GM18499 (cell line): ENCODE results near the gene MAST2.
A peak's percentile ranks its signal among the peaks of the same experiment; 100 is the strongest.
"Not testable (repeated sequence)": the region's sequence is repeated elsewhere in the genome, so short reads cannot be mapped to it uniquely, and the experiment has no call there.

Experiments used
- ATAC-seq: cut with Tn5 transposase; IDR thresholded peaks from one replicate; pipeline ENCODE4 v1.9.1; 2021; ENCODE audit warnings: moderate number of reproducible peaks; ENCODE audit not compliant: insufficient read depth, unreplicated experiment

Gene MAST2

GRCh38 chr1:46041974-46042373 lies 238.6 kb downstream of the MAST2 start:
- ATAC-seq, result no peak

- peak; percentile 91 for ATAC-seq
These were observed 240.1 kb downstream of the MAST2 start for GRCh38 chr1:46043458-46044017.

DNA sequence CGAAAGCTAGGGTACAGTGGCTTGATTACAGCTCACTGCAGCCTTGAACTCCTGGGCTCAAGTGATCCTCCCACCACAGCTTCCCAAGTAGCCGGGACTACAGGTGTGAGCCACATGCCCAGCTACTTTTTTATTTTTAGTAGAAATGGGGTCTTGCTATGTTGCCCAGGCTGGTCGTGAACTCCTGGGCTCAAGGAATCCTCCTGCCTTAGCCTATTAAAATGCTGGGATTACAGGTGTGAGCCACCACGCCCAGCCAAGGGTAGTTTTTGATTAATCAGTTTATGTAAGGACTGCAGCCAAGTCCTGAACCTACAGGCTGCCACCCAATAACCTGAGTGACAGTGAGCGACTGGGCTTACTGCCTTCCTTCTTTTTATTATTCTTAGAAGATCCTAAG lies 240.7 kb downstream of the MAST2 start:
- ATAC-seq, result no peak

DNA sequence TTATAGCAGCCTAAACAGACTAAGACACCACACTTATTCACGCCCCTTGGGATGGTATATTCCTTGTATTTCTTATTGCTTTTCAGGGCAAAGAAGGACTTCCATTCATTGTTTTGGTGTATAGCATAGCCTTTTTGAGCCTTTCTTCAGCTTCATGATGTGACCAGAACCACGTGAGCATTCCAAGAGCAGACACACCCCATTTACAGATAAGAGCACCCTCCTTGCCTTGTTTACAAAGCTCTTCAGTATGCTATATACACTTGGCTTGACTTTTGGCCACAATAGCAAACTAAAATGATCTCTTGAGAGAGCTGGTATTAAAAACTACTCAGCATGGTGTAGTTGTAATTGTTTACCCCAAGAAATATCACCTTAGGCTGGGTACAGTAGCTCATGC lies 250.3 kb downstream of the MAST2 start:
- ATAC-seq, result no peak

DNA sequence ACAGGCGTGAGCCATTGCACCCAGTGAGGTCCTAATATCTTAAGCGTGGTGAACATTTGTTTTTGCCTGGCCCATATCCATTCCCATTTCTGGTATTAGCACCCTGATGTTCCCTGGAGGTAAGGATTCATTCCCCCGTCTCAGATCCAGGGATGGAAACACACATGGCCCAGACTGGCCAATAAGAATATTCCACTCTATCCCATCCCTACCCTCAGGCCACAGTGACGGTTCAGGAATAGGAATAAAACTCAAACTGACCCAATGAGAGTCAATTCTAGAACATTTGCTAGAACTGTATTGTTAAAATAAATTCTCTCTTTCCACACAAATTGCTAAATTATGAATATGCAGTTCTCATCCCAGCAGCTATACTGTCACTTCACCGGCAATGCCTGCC lies 252.9 kb downstream of the MAST2 start:
- no peak for ATAC-seq

DNA sequence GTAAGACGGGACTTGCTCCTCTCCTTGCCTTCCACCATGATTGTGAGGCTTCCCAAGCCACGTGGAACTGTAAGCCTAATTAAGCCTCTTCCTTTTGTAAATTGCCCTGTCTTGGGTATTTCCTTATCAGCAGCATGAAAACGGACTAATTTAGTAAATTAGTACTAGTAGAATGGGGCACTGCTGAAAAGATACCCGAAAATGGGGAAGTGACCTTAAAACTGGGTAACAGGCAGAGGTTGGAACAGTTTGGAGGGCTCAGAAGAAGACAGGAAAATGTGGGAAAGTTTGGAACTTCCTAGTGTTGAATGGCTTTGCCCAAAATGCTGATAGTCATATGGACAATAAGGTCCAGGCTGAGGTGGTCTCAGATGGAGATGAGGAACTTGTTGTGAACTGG lies 253.8 kb downstream of the MAST2 start:
- not testable (repeated sequence) for ATAC-seq

GRCh38 chr1:46057781-46058180 lies 254.4 kb downstream of the MAST2 start:
- no peak for ATAC-seq

DNA sequence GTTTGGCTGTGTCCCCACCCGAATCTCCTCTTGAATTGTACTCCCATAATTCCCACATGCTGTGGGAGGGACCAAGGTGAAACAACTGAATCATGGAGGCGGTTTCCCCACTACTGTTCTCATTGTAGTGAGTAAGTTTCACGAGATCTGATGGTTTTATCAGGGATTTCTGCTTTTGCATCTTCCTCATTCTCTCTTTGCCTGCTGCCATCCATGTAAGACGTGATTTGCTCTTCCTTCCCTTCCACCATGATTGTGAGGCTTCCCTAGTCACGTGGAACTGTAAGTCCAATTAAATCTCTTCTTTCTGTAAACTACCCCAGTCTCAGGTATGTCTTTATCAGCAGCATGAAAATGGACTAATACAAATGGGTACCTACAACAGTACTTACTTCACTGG lies 255.5 kb downstream of the MAST2 start:
- no peak for ATAC-seq

DNA sequence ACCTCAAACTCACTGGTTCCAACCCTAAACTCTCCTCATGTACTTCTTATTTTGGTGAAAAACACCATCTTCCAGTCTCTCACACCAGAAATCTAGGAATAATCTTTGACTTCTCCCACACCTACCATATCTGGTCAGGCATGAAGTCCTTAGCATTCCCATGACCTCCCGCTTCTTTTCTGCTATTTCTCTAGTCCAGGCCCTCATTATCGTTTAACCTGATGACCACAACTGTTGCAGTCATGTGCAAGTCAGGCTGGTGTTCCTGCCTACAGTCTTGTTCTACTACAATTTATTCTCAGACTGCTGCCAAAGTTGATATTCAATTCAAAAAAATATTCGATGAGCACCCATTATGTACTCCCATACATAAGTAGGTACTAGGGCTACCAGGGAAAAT lies 257.7 kb downstream of the MAST2 start:
- no peak for ATAC-seq

DNA sequence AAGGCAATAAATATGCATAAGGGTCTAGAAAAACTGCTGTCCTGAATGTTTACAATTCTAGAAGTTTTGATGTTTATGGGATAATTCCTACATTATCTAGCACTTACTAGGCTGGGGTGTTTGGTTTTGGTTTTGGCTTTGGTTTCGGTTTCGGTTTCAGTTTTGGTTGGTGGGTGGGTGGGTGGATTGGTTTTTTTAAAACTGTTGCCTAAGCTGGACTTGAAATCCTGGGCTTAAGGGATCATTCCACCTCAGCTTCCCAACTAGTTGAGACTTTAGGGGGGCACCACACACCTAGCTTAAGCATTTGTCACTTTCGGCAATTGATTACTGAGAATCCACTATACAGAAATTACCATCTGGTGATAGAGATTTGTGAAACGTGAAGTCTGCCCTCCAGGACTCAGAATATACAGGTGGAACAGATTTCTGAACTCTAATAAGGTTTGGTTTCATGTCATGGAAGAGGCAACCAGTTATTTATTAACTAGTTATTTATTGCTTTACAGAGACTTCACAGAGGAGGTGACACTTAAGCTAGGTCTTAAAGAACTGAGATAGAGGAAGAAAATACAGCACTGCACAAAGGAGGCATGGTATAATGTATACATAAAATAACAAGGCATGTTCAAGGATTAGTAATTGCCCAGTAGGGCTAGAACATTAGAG lies 259.4 kb downstream of the MAST2 start:
- ATAC-seq, result no peak

- ATAC-seq, result no peak
These were observed 261.3 kb downstream of the MAST2 start for GRCh38 chr1:46064708-46065107.

DNA sequence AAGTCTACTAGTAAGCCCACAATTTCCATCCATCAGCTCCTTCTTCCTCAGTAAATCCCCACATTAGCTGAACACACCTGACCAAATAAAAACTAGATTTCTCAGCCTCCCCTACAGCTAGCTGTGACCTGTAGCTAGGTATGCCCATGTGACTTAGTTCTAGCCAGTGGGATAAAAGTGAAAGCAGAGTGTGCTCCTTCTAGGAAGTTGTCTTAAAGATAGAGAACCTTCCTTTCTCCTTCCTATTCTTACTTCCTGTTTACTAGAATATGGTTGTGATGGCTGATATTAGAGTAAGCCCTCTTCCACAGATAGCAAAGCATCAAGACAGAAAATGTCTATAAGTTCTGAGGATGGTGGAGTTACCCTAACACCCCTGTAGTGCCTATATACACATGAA lies 262.0 kb downstream of the MAST2 start:
- ATAC-seq, result no peak

DNA sequence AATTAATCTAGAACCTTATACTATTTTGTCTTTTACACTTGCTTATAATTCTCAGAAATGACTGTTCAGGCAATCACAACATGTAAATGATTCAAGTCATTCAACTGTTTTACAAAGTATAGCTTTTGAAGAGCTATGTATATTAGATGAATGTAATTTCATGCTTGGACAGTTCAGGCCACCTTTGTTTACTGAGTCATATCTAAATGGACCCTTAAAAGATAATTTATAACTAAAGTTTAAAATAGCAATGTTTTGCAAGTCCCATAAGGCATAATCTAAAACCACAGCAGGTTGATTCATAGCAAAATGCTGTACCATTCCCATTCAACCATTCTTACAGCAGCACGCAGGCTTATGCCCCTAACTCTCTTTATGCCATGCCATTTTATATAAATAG lies 264.2 kb downstream of the MAST2 start:
- no peak for ATAC-seq

DNA sequence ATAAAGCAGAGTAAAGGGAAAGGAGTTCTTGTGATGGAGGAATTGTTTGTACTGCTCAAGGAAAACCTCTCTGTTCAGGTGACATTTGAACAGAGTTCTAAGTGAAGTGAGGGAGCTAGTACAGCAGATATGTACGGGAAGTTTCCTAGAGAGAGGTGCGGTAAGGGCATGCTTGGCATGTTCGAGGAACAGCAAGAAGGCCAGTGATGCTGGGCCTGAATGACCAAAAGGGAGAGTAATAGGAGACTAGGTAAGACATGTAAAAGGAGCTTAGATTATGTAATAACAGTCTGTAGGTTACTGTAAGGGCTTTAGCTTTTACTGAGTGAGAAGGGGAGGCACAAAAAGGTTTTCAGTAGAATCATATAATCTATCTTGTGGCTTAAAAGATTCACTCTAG lies 265.1 kb downstream of the MAST2 start:
- ATAC-seq, result no peak

- ATAC-seq, result no peak
These were observed 266.9 kb downstream of the MAST2 start for GRCh38 chr1:46070164-46070814.

DNA sequence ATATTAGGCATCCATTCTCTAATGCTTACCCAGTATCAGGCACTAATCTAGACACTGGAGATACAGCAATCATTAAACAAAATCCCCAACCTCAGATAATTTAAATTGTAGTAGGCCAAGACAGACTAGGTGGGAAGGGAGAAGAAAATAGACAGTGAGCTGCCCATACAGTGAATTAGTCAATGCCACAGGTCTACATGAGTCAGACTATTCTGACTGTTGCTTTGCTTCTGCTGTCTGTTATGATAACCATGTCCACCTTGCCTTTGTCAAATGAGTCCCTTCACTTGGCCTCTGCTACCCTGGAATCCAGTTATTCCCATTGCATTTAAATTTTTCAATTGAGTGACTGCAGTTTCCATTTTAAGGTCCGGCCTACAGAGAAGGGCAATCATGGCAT lies 269.6 kb downstream of the MAST2 start:
- ATAC-seq, result no peak

GRCh38 chr1:46076343-46076742 lies 272.9 kb downstream of the MAST2 start:
- no peak for ATAC-seq

DNA sequence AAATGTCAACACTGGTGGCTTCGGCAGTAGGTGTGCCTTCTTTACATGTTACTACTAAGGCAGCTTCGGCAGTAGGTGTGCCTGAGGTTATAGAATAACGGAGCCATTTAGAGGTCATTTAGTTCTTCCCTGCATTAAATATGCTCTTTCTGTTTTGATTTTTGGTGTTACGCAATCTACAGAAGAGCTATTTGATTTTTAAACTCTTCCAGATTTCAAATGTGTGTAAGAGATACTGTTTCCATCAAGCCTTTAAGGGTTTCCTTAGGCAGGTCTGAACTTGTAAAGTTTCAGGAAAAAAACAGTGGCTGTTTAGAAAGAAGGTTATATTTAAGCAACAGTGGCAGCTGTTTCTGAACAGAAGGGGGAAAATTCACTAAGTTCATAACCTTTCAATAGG lies 274.2 kb downstream of the MAST2 start:
- no peak for ATAC-seq

GRCh38 chr1:46080257-46080656 lies 276.8 kb downstream of the MAST2 start:
- no peak for ATAC-seq

DNA sequence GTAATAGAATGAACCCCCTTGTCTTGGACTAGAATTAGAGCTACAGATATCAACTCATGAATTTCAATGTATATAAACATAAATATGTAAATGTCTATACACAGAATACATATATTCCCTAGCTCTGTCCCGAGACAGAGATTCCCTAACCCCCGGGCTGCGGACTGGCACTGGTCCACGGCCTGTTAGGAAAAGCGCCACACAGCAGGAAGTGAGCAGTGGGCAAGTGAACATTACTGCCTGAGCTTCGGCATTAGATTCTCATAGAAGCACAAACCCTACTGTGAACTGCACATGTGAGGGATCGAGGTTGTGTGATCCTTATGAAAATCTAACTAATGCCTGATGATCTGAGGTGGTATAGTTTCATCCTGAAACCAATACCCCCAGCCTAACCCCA lies 277.8 kb downstream of the MAST2 start:
- no peak for ATAC-seq

DNA sequence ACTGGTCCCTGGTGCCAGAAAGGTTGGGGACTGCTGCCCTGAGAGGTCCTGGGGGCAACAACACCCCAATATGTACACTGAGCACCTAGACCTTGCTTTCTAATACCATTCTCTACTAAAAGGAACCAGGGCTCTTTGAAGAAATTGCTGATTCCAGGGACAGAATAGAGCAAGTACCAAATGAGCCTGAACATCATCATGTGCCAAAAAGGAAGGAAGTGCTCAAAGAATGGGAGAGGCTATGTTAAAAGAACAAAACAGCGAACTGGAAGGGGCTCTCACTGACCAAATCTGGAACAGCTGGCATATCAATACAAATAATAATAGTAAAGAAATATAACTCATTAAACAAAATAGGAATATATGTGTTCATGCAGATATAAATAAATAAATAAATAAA lies 278.2 kb downstream of the MAST2 start:
- ATAC-seq, result no peak

DNA sequence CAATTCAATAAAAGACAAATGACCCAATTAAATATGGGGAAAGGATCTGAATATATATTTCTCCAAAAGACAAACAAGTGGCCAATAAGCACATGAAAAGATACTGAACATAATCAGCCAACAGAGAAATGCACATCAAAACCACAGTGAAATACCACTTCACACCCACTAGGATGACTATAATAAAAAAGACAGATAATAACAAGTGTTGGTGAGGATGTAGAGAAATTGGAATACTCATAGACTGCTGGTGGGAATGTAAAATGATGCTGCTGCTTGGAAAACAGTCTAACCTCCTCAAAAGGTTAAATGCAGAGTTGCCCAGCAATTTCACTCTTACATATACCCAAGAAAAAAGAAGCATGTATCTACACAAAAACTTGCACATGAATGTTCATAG lies 280.2 kb downstream of the MAST2 start:
- no peak for ATAC-seq
